Stimulated activated CD8-positive, alpha-beta memory T cell treated with anti-CD3 and anti-CD28 coated beads, Interleukin-2, amount 100 ng/mL, for 48 hours (primary cell): Measurements from ENCODE around the gene FAM120A.

Experiments
- DNase-seq, 2 donors: peaks; one replicate each; pipeline ENCODE4 v3.0.0-alpha.2; 2020; ENCODE audit warnings: low read depth in 2 of 2

Gene FAM120A

GRCh38 chr9:93473411-93473810 lies 21.9 kb downstream of the FAM120A start:
- DNase-seq: no peak

GRCh38 chr9:93475108-93475507 lies 23.6 kb downstream of the FAM120A start:
- DNase-seq: no peak

DNA sequence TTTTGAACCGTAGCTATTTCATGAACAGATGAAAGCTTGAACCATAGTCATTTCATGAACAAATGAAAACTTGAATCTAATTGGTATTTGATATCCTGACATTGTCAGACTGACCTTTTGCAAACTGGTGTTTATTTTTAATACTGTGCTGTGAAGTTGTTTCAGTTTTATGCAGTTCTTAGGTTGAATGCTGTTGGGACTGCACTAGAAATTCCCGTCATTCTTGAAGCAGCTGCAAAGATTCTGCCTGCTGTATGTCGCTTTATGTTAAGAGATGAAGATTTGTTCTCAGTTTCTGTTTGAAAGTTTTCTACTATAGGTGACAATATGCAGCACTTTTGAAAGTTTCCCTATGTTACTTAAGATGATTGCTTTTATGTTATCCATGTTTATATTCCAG lies 24.4 kb downstream of the FAM120A start:
- no peak for DNase-seq

DNA sequence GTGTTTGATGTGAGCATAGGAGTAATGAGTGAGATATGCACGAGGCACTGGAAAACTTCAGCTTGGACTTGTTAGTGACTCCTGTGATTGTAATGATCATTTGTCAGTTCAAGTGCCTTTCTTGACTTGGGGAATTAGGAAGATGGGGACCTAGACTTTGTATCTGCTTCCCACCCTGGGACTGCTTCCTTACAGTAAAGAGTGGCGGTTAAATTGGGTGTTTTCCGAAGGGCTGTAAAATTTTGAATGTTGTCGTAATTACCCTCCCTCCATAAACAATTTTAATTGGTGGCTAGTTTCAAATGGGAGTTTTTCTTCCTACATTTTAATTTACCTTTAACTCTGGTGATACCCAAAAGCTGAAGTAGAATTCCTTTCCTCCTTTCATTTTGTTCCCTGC lies 25.4 kb downstream of the FAM120A start:
- DNase-seq: no peak

DNA sequence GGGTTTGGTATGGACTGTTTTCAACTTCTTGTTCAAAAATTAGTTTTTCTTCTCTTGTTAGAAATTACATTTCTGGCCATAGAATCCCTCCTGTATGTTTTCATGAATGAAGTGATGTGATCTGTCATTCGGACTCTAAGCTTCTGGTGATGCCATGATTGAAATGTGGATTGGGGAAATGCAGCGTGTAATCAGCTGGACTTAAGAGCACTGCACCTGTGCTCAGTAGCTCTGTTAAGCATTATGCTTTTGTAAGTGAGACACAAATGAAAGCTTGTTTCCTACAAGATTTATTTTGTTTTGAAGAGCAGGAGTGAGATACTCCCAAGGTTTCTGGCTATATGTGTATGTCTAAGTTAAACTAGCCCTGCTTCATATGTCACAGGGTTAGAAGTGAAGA lies 25.9 kb downstream of the FAM120A start:
- no peak for DNase-seq

DNA sequence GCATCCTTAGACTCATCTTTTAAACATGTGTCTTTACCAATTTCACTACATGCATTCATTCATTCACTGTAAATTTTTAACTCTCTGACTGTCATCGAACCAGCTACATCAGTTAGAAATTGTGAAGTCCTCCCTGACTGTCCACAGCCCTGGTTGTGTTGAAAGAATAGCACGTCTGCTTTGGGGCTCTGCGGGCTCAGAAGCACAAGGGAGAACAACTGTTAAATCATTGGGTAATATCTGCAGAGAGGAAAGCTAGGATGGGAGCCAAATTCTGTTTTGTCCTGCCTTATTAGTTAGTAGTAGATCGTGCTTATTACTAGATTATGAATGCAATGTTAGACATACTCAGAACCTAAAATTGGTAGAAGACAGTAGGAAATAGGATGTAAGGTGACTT lies 28.2 kb downstream of the FAM120A start:
- no peak for DNase-seq

DNA sequence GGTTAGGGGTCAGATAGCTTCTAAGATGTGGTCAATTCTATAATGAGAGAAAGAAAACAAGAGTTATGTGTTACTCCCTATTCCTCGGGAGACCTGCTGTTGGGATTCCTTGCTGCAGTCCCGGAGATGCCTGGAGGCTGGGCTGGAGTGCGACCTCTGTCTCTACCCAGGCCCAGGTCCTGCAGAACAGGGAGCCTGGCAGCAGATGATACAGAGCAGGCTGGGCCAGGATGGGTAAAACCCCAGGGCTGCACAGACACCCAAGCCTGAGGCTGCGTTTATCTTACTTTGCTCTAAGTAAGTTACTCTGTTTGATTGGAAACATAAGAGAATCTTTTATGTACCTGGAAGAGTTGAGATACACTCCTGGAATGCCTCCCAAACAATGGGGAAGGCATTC lies 28.8 kb downstream of the FAM120A start:
- no peak for DNase-seq

DNA sequence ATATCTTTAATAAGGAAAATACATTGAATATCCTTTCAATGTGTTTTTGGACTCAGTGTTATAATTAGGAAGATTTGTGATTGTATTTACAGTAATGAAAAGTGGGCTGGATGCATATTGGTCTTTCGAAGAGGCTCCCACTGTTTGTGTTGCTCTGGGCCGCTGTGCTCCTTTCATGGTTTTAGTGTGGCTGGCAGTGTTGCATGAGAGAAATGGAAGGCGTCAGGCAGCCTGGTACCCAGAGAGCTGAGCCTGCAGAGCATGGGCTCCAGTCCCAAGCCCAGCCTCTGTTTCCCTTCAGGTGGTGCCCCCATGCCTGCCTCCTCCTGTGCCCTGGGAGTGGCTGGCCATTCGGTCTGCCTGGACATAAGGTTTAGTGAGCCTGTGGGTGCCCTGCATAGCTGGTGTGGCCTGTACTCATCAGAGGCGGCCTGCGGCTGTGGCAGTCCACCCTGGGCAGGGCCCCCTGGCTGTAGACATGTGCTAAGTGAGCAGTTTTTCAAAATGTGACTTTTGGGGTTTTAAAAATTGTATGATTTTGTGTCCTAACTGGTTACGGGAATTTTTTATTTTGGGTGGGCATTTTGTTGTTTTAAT lies 29.3 kb downstream of the FAM120A start:
- DNase-seq: no peak

- no peak for DNase-seq
Observed at GRCh38 chr9:93483497-93483896, 32.0 kb downstream of the FAM120A start.

GRCh38 chr9:93486268-93486667 lies 34.8 kb downstream of the FAM120A start:
- DNase-seq: no peak

- DNase-seq: no peak
Observed at GRCh38 chr9:93488244-93488643, 36.8 kb downstream of the FAM120A start.

- DNase-seq: no peak
Observed at GRCh38 chr9:93491593-93492232, 40.2 kb downstream of the FAM120A start.

DNA sequence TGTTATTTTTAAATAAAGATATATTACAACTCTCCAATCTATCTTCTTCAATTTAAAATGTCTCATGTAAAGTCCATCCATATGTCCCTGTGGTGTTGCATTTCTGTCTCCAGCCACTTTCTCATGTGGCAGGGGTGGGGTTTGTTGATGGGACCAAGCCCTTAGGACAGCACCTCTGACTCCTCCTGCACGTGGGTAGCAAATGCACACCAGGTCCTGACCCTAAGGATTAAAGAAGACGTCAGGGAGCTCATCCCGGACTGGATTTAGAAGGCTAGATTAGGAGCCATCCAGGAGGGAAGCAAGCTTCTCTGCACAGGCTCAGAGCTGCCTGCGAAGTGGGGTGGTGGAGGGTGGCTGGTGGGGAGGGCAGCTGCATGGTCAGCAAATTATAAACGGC lies 40.8 kb downstream of the FAM120A start:
- no peak for DNase-seq

- DNase-seq: no peak
Observed at GRCh38 chr9:93493949-93494348, 42.5 kb downstream of the FAM120A start.

GRCh38 chr9:93496285-93496684 lies 44.8 kb downstream of the FAM120A start:
- DNase-seq: no peak

- DNase-seq: no peak
Observed at GRCh38 chr9:93500571-93501298, 49.2 kb downstream of the FAM120A start.

- no peak for DNase-seq
Observed at GRCh38 chr9:93501406-93501805, 49.9 kb downstream of the FAM120A start.

- no peak for DNase-seq
Observed at GRCh38 chr9:93503381-93503780, 51.9 kb downstream of the FAM120A start.

- DNase-seq: no peak
Observed at GRCh38 chr9:93505541-93506132, 54.2 kb downstream of the FAM120A start.

DNA sequence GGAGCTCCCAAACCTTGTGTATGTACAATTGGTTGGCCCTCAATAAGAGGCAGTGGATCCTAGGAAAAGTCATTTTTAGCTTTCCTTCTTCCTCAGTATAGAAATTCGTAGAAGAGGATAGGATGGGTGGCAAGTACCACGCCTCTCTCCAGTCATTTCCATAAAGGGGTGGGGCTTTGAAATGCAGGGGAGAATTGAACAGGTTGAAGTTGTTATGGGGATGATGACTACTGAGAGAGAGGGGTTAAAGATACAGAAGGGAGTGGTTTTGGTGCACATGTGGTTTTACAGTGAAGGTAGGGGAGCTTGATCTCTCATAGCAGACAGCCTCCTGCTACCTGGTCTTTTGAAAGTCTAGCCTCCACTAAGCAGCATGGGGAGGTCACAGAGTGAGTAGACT lies 56.3 kb downstream of the FAM120A start:
- no peak for DNase-seq

- DNase-seq: no peak
Observed at GRCh38 chr9:93508207-93508606, 56.7 kb downstream of the FAM120A start.

- DNase-seq: no peak
Observed at GRCh38 chr9:93509084-93509483, 57.6 kb downstream of the FAM120A start.

DNA sequence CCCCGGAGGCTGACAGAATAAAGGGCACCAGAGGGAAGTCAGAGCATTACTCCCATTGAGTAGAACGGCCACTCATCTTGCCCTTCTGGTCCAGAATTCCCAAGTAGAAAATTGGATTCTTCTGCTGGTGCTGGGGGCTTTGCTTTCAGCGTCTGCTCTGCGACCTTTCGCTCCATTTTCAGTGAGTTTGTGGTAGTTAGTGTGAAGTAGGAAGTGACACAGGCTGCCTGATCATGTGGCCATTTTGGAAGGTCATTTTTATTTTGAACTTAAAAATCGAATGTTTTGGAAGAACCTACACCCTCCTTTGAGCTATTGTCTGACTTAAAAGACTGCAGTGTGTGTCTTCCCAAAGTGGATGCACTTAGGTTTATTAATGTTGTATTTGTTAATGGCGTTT lies 58.6 kb downstream of the FAM120A start:
- no peak for DNase-seq
